ENCODE data around the gene SSH2.
A peak's percentile ranks its signal among the peaks of the same experiment; 100 is the strongest.

The SSH2 gene

DNA sequence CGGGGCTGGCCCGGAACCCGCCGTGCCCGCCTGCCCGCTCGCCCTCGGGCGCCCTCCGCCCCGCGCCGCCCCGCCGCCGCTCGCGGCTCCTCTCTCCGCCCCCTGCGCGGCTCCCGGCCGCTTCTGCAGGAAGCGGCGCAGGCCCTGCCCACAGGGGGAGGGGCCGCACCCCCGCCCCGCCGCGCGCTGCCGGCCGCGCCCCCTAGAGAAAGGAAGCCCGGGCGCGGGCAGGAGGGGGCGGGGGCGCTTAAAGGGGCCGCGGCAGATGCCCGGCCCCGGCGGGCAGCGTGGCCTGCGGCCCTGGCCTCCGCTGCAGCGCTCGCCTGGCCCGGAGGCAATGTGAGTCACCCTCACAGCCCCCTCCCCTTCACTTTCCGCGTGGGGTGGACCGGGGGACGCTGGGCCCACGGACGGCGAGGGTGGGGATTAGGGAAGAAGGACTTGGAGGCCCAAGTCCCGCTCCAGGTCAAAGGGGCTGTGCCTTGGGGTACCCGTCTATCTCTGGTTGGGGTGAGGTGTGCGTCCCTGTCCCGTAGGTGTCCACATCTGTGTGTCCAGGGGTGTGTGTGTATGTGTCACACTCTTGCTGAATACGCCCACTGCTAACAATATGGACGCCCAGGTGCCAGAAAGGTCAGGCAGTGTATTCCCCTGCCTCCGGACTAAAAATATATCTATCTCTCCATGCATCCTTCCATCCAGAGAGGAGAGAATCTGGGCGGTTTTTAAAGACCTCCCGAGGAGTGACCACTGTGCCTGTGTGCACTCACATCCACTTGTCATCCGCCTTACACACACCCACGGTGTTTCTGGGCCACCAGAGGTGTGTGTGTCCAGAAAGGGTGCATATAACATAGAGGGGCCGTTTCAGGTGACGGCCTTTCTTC is 340.3 kb downstream of the SSH2 start, which contains the start of gene GIT1 (continued):
- peak; percentile 92 for TF ChIP-seq ZFHX2 (tag by site-specific recombination; conservative IDR thresholded peaks at IDR 0.05)
- TF ChIP-seq, protein P1, sequence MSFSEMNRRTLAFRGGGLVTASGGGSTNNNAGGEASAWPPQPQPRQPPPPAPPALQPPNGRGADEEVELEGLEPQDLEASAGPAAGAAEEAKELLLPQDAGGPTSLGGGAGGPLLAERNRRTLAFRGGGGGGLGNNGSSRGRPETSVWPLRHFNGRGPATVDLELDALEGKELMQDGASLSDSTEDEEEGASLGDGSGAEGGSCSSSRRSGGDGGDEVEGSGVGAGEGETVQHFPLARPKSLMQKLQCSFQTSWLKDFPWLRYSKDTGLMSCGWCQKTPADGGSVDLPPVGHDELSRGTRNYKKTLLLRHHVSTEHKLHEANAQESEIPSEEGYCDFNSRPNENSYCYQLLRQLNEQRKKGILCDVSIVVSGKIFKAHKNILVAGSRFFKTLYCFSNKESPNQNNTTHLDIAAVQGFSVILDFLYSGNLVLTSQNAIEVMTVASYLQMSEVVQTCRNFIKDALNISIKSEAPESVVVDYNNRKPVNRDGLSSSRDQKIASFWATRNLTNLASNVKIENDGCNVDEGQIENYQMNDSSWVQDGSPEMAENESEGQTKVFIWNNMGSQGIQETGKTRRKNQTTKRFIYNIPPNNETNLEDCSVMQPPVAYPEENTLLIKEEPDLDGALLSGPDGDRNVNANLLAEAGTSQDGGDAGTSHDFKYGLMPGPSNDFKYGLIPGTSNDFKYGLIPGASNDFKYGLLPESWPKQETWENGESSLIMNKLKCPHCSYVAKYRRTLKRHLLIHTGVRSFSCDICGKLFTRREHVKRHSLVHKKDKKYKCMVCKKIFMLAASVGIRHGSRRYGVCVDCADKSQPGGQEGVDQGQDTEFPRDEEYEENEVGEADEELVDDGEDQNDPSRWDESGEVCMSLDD (tag by site-specific recombination; IDR thresholded peaks at IDR 0.05), result peak; percentile 62; the same call in 1 of the 2 replicates
- TF ChIP-seq KLF9 (tag by site-specific recombination; IDR thresholded peaks at IDR 0.05; ENCODE audit: low read depth), result peak; percentile 44
- no peak for TF ChIP-seq ZNF768 (tag by site-specific recombination; IDR thresholded peaks at IDR 0.05)
- TF ChIP-seq, protein P2, sequence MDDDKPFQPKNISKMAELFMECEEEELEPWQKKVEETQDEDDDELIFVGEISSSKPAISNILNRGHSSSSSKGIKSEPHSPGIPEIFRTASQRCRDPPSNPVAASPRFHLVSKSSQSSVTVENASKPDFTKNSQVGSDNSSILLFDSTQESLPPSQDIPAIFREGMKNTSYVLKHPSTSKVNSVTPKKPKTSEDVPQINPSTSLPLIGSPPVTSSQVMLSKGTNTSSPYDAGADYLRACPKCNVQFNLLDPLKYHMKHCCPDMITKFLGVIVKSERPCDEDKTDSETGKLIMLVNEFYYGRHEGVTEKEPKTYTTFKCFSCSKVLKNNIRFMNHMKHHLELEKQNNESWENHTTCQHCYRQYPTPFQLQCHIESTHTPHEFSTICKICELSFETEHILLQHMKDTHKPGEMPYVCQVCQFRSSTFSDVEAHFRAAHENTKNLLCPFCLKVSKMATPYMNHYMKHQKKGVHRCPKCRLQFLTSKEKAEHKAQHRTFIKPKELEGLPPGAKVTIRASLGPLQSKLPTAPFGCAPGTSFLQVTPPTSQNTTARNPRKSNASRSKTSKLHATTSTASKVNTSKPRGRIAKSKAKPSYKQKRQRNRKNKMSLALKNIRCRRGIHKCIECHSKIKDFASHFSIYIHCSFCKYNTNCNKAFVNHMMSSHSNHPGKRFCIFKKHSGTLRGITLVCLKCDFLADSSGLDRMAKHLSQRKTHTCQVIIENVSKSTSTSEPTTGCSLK (tag by site-specific recombination; IDR thresholded peaks at IDR 0.05), result no peak
- TF ChIP-seq ZNF623 (tag by site-specific recombination; IDR thresholded peaks at IDR 0.05), result no peak; the same call in 1 of the 2 replicates
- TF ChIP-seq, protein P3, sequence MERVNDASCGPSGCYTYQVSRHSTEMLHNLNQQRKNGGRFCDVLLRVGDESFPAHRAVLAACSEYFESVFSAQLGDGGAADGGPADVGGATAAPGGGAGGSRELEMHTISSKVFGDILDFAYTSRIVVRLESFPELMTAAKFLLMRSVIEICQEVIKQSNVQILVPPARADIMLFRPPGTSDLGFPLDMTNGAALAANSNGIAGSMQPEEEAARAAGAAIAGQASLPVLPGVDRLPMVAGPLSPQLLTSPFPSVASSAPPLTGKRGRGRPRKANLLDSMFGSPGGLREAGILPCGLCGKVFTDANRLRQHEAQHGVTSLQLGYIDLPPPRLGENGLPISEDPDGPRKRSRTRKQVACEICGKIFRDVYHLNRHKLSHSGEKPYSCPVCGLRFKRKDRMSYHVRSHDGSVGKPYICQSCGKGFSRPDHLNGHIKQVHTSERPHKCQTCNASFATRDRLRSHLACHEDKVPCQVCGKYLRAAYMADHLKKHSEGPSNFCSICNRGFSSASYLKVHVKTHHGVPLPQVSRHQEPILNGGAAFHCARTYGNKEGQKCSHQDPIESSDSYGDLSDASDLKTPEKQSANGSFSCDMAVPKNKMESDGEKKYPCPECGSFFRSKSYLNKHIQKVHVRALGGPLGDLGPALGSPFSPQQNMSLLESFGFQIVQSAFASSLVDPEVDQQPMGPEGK (tag by site-specific recombination; IDR thresholded peaks at IDR 0.05), result peak; percentile 21
- 0 out of 2 replicates have a peak, but pooled peaks have one; percentile 13 for TF ChIP-seq ZBTB48 (tag by site-specific recombination; IDR thresholded peaks at IDR 0.05)
- peak; percentile 96 for TF ChIP-seq ZFP69B (tag by site-specific recombination; IDR thresholded peaks at IDR 0.05)
- TF ChIP-seq, protein P4, sequence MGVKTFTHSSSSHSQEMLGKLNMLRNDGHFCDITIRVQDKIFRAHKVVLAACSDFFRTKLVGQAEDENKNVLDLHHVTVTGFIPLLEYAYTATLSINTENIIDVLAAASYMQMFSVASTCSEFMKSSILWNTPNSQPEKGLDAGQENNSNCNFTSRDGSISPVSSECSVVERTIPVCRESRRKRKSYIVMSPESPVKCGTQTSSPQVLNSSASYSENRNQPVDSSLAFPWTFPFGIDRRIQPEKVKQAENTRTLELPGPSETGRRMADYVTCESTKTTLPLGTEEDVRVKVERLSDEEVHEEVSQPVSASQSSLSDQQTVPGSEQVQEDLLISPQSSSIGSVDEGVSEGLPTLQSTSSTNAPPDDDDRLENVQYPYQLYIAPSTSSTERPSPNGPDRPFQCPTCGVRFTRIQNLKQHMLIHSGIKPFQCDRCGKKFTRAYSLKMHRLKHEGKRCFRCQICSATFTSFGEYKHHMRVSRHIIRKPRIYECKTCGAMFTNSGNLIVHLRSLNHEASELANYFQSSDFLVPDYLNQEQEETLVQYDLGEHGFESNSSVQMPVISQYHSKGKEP (tag by site-specific recombination; IDR thresholded peaks at IDR 0.05), result peak; percentile 46; the same call in 1 of the 2 replicates
- TF ChIP-seq ZNF48 (tag by site-specific recombination; IDR thresholded peaks at IDR 0.05), result no peak
- TF ChIP-seq ZNF677 (tag by site-specific recombination; IDR thresholded peaks at IDR 0.05), result 0 out of 2 replicates have a peak, but pooled peaks have one; percentile 40
- no peak for TF ChIP-seq ZNF302 (tag by site-specific recombination; IDR thresholded peaks at IDR 0.05; ENCODE audit: low read depth)
- TF ChIP-seq GLIS1 (tag by site-specific recombination; IDR thresholded peaks at IDR 0.05), result no peak; the same call in 1 of the 2 replicates
- peak; percentile 68 for TF ChIP-seq BCL11B (tag by site-specific recombination; IDR thresholded peaks at IDR 0.05; ENCODE audit: low read depth)
- TF ChIP-seq ZNF146 (tag by site-specific recombination; IDR thresholded peaks at IDR 0.05), result no peak
- peak; percentile 67; the same call in 1 of the 2 replicates for TF ChIP-seq ZBTB7A (tag by site-specific recombination; IDR thresholded peaks at IDR 0.05; ENCODE audit: low read depth)
- TF ChIP-seq, protein P5, sequence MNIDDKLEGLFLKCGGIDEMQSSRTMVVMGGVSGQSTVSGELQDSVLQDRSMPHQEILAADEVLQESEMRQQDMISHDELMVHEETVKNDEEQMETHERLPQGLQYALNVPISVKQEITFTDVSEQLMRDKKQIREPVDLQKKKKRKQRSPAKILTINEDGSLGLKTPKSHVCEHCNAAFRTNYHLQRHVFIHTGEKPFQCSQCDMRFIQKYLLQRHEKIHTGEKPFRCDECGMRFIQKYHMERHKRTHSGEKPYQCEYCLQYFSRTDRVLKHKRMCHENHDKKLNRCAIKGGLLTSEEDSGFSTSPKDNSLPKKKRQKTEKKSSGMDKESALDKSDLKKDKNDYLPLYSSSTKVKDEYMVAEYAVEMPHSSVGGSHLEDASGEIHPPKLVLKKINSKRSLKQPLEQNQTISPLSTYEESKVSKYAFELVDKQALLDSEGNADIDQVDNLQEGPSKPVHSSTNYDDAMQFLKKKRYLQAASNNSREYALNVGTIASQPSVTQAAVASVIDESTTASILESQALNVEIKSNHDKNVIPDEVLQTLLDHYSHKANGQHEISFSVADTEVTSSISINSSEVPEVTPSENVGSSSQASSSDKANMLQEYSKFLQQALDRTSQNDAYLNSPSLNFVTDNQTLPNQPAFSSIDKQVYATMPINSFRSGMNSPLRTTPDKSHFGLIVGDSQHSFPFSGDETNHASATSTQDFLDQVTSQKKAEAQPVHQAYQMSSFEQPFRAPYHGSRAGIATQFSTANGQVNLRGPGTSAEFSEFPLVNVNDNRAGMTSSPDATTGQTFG (tag by site-specific recombination; IDR thresholded peaks at IDR 0.05; ENCODE audit: borderline replicate concordance), result no peak
- TF ChIP-seq IKZF3 (tag by site-specific recombination; IDR thresholded peaks at IDR 0.05), result 0 out of 2 replicates have a peak, but pooled peaks have one; percentile 25
- TF ChIP-seq PRDM1 (tag by site-specific recombination; IDR thresholded peaks at IDR 0.05), result no peak
- no peak for TF ChIP-seq REPIN1 (tag by site-specific recombination; IDR thresholded peaks at IDR 0.05; ENCODE audit: low read depth)
- TF ChIP-seq, protein P6, sequence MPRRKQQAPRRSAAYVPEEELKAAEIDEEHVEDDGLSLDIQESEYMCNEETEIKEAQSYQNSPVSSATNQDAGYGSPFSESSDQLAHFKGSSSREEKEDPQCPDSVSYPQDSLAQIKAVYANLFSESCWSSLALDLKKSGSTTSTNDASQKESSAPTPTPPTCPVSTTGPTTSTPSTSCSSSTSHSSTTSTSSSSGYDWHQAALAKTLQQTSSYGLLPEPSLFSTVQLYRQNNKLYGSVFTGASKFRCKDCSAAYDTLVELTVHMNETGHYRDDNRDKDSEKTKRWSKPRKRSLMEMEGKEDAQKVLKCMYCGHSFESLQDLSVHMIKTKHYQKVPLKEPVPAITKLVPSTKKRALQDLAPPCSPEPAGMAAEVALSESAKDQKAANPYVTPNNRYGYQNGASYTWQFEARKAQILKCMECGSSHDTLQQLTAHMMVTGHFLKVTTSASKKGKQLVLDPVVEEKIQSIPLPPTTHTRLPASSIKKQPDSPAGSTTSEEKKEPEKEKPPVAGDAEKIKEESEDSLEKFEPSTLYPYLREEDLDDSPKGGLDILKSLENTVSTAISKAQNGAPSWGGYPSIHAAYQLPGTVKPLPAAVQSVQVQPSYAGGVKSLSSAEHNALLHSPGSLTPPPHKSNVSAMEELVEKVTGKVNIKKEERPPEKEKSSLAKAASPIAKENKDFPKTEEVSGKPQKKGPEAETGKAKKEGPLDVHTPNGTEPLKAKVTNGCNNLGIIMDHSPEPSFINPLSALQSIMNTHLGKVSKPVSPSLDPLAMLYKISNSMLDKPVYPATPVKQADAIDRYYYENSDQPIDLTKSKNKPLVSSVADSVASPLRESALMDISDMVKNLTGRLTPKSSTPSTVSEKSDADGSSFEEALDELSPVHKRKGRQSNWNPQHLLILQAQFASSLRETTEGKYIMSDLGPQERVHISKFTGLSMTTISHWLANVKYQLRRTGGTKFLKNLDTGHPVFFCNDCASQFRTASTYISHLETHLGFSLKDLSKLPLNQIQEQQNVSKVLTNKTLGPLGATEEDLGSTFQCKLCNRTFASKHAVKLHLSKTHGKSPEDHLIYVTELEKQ (tag by site-specific recombination; IDR thresholded peaks at IDR 0.05; ENCODE audit: borderline replicate concordance), result no peak
- TF ChIP-seq MEIS1 (CRISPR knock-in tag; IDR thresholded peaks at IDR 0.05; ENCODE audit: borderline replicate concordance), result no peak

Measured in HEK293 (cell line).